ENCODE data around the gene CNN1. TPM values are rescaled to one million over a fixed set of nuclear protein-coding genes. Genes with fewer than 3 reads are reported as not detected.
"Not testable (repeated sequence)": the region's sequence is repeated elsewhere in the genome, so short reads cannot be mapped to it uniquely, and the experiment has no call there.

The CNN1 gene
- total and polyA plus RNA-seq, 7 donors, result 1.9 to 11.9 (median 5.7) TPM

GRCh38 chr19:11566164-11566563, 27.5 kb downstream of the CNN1 start:
- Histone ChIP-seq H3K4me1 (no peaks in the 10 kb centered on the region), H3K27me3 (ENCODE audit: insufficient read depth in 3 of 3, low read length in 2 of 3) (no peaks in the 10 kb centered on the region), H3K9me3 (no peaks in the 10 kb centered on the region), H3K36me3 (ENCODE audit: insufficient read depth in 1 of 2, low read depth in 1 of 2) (peaks cover 0 to 6% of the 10 kb centered on the region in 2 donors), H3K4me3 (no peak overlapping the region), H3K27ac (no peak overlapping the region)
- TF ChIP-seq CTCF (IDR thresholded peaks at IDR 0.05), result no peak
- ATAC-seq, result no peak
- intact Hi-C loops (cut with DNase I), result no loop called here
- DNase-seq, result no peak
- 75 to 83% (median 77%) methylated on average over 2 of the region's 2 CpGs for WGBS, 3 donors

GRCh38 chr19:11570039-11570462, 31.4 kb downstream of the CNN1 start:
- H3K36me3 ChIP-seq (ENCODE audit: insufficient read depth in 1 of 2, low read depth in 1 of 2), result no peaks in the 10 kb centered on the region
- H3K27me3 ChIP-seq (ENCODE audit: insufficient read depth in 3 of 3, low read length in 2 of 3), result no peaks in the 10 kb centered on the region
- intact Hi-C loops (cut with DNase I), result no loop called here
- no peak overlapping the region for H3K27ac ChIP-seq
- WGBS, 3 donors, result 65 to 67% (median 65%) methylated on average over 5 of the region's 5 CpGs
- H3K9me3 ChIP-seq, result no peaks in the 10 kb centered on the region
- DNase-seq (no peak), ATAC-seq (no peak)
- no peak overlapping the region for H3K4me3 ChIP-seq
- TF ChIP-seq CTCF (IDR thresholded peaks at IDR 0.05), result no peak
- no peaks in the 10 kb centered on the region for H3K4me1 ChIP-seq

GRCh38 chr19:11573354-11573753, 34.7 kb downstream of the CNN1 start:
- WGBS, 3 donors, result 77 to 83% (median 80%) methylated on average over 6 of the region's 6 CpGs
- H3K4me1 ChIP-seq; H3K27ac ChIP-seq; ATAC-seq; H3K27me3 ChIP-seq (ENCODE audit: insufficient read depth in 3 of 3, low read length in 2 of 3); DNase-seq; H3K9me3 ChIP-seq; H3K4me3 ChIP-seq; H3K36me3 ChIP-seq (ENCODE audit: insufficient read depth in 1 of 2, low read depth in 1 of 2); intact Hi-C loops (cut with DNase I): not testable (repeated sequence)

GRCh38 chr19:11573763-11574162, 35.1 kb downstream of the CNN1 start:
- WGBS, 3 donors, result 84 to 98% (median 96%) methylated on average over 4 of the region's 4 CpGs
- H3K4me1 ChIP-seq; H3K9me3 ChIP-seq; DNase-seq; H3K36me3 ChIP-seq (ENCODE audit: insufficient read depth in 1 of 2, low read depth in 1 of 2); H3K4me3 ChIP-seq; H3K27me3 ChIP-seq (ENCODE audit: insufficient read depth in 3 of 3, low read length in 2 of 3); H3K27ac ChIP-seq; ATAC-seq; intact Hi-C loops (cut with DNase I): not testable (repeated sequence)

- DNase-seq (no peak), ATAC-seq (no peak)
- intact Hi-C loops (cut with DNase I), result no loop called here
- Histone ChIP-seq H3K36me3 (ENCODE audit: insufficient read depth in 1 of 2, low read depth in 1 of 2) (no peaks in the 10 kb centered on the region), H3K4me1 (no peaks in the 10 kb centered on the region), H3K27ac (no peak overlapping the region), H3K4me3 (no peak overlapping the region), H3K27me3 (ENCODE audit: insufficient read depth in 3 of 3, low read length in 2 of 3) (peaks cover 0 to 8% (median 1%) of the 10 kb centered on the region in 3 donors), H3K9me3 (no peaks in the 10 kb centered on the region)
- TF ChIP-seq CTCF (IDR thresholded peaks at IDR 0.05), result no peak
- 81 to 90% (median 87%) methylated on average over 9 of the region's 9 CpGs for WGBS, 3 donors
Measured at GRCh38 chr19:11574689-11575088, 36.0 kb downstream of the CNN1 start.

GRCh38 chr19:11576227-11576626, 37.6 kb downstream of the CNN1 start:
- no peak for TF ChIP-seq CTCF (IDR thresholded peaks at IDR 0.05)
- Histone ChIP-seq H3K27me3 (ENCODE audit: insufficient read depth in 3 of 3, low read length in 2 of 3) (peaks cover 0 to 21% (median 1%) of the 10 kb centered on the region in 3 donors), H3K36me3 (ENCODE audit: insufficient read depth in 1 of 2, low read depth in 1 of 2) (no peaks in the 10 kb centered on the region), H3K4me3 (no peak overlapping the region), H3K27ac (no peak overlapping the region), H3K9me3 (no peaks in the 10 kb centered on the region), H3K4me1 (no peaks in the 10 kb centered on the region)
- DNase-seq, result no peak
- no peak for ATAC-seq
- 46 to 70% (median 54%) methylated on average over 15 of the region's 15 CpGs for WGBS, 3 donors
- intact Hi-C loops (cut with DNase I), result no loop called here

Data from psoas muscle (tissue), 8 donors.